ENCODE data around the gene BCOR.

DNA sequence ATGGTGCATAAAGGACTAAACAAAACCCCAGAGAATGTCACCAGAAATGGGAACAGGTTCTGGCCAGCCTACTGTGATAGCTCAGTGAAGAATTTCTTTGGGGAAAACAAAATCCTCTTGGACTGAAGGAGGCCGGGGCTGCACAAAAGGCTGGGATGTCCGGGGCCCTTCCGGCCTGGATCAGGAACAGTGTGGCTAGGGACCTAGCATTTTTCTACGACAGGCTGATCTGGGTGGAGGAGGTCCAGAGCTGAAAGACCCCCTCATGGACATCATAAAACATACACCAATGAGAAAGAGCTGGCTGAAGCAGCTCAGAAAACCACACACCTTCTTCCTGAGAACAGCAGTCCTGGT lies 94.7 kb downstream of the BCOR start:
- TF ChIP-seq CTCF (IDR thresholded peaks at IDR 0.05) = no peak
- TF ChIP-seq POLR2A (IDR thresholded peaks at IDR 0.05) = no peak
